Glomerular visceral epithelial cell (primary cell): ENCODE data around the gene MRPS35.
"Not testable (repeated sequence)": the region's sequence is repeated elsewhere in the genome, so short reads cannot be mapped to it uniquely, and the experiment has no call there.

Experiments
- DNase-seq: peaks from one replicate; pipeline ENCODE4 v3.0.0-alpha.2; 2016; ENCODE audit errors: extremely low spot score

MRPS35 gene

DNA sequence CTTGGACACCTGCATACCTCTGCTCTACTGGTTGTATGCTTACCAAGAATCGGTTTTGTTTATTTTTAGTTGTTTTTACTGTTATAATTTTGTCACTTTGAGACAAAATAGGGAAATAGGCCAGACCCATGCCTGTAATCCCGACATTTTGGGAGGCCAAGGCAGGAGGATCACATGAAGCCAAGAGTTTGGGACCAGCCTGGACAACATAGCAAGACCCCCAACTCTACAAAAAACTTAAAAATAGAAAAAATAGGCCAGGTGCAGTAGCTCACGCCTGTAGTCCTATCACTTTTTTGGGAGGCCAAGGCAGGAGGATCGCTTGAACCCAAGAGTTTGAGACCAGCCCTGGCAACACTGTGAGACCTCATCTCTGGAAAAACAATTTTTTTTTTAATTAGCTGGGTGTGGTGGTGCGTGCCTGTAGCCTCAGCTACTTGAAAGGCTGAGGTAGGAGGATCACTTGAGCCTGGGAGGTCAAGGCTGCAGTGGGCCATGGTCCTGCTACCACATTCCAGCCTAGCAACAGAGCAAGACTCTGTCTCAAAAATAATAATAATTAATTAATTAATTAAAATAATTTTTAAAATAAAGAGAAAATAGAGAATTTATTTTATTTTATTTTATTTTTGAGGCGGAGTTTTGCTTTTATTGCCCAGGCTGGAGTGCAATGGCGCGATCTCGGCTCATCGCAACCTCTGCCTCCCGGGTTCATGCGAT is 1.3 kb upstream of the MRPS35 start:
- DNase-seq, result no peak

DNA sequence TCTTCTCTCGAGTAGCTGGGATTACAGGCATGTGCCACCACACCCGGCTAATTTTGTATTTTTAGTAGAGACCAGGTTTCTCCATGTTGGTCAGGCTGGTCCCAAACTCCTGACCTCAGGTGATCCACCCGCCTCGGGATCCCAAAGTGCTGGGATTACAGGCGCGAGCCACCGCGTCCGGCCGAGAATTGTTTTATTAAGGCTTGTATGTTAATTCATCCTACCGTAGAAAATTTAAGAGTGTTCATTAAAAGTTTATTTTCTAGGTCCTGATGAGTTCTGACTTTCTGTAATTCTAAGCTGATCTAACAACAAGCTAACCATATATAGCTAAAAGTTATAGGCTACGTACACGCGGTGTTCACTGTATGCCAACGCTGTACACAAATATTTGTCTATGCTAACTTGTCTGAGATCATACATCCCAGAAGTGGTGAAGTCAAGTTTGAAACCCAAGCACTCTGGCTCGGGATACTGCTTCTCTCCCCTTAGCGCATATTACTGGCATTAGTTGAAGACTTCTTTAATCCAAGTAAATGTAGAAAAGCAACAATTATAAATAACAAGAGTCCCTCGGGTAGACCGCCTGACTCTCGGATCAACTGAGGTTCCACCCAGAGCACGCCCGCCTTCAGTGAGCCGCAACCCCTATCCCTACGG is 570 bp upstream of the MRPS35 start:
- peak; percentile 28 for DNase-seq

DNA sequence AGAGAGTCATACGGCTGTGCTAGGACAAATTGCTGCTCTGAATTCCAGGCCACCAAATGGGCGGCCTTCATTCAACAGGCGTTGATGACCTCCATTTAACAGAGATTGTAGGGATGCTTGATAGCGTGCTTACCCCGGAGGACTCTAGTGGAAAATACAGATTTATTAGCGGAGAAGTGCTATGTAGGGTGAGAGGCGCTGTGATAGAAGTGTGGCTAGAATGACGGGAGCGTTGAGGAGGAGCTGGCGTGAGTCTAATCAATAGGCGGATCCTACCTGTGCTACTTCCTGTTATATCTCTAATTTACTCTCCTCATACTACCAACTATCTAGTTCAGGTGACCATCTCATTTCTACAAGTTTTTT is 668 bp downstream of the MRPS35 start:
- DNase-seq, result no peak

DNA sequence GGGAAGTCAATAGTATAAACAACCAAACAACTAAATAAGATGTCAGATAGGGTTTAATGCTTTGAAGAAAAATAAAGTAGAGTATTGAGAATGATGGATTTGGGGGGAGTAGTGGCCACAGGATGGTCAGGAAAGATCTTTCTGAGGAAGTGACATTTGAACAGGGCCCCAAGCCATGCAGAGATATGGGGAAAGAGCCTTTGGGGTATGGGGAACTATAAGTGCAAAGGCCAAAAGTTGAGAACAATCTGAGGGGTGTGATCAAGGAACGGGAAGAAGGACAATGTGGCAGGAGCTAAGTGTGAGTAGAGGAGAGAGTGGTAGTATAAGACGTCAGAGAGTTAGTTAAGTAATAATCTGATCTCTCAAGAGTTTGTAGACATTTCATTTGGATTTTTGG is 1.3 kb downstream of the MRPS35 start:
- DNase-seq, result no peak

DNA sequence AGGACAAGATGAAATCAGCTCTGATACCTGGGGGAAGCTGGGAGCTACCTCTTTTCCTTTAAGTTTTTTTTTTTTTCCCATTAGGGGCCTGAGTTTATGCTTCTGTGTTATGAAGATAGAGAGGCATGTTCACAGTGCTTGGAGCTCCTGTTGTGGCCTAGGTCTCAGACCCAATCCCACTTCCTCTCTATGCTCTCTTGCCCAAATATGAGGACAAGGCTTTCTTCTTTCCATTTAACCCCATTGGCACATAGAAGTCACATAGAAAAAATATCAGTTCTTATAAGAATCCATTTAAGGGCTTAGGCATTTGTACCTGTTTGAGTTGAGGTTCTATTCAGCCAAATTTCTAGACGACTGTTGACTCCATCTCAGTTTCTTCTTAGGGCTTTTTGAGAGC is 12.6 kb downstream of the MRPS35 start:
- DNase-seq, result no peak

DNA sequence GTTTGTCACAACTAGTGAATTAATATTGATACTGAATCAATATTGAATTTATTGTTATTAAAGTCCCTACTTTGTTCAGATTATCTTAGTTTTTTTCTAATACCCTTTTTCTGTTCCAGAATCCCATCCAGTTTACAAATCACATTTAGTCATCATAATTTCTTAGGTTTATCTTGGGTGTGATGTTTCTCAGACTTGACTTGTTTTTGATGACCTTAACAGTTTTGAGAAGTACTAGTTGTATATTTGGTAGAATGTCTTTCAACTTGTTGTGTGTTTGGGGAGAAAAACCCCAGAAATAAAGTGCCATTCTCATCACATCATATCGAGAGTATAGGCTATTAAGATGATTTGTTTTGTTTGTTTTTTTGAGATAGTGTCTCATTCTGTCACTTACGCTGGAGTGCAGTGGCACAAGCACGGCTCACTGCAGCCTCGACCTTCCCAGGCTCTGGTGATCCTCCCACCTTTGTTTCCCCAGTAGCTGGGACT is 19.5 kb downstream of the MRPS35 start:
- no peak for DNase-seq

DNA sequence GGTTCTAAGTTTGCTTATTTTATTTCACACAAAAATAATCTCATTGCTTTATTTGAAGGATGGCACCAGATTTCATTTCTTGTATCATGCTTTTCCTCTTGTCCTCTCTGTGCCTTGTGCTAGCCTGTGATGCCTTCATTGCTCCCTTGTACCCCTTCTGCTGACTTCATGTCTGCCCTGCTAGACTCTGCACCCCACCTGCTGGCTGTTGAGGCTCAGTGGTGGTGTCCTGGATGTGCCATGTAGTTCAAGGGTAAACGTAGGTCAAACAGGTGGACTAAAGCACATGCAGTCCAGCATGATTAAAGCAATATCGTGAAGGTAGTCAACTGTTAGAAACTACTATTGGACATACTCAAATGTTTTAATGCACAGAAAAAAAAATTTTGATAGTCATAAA is 21.6 kb downstream of the MRPS35 start:
- no peak for DNase-seq

DNA sequence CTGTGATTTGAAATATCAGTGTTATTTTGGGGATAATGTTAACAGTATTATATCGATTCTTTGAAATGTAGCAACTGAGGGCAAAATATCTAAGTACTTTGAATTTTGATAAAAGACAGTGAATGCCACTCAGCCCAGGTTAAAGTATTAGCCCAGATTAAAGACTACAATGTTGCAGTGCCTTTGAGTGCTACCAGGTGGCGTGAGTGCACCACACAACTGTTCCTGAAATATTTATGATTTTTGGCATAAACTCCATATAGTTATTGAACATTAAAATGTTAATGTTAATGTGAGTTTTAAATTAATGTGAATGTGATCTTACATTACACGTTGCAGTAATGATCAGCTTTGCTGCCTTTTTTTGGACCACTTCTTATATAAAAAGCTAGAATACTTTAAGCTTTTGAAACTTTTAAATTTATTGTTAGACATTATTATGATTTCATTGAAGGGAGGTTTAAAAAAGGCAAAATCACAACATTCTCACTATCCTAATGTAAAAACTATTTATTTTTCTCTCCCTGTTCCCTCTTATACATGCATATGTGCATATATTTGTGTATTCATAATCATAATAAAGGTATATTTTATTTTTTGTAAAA is 22.5 kb downstream of the MRPS35 start:
- peak; percentile 49 for DNase-seq

DNA sequence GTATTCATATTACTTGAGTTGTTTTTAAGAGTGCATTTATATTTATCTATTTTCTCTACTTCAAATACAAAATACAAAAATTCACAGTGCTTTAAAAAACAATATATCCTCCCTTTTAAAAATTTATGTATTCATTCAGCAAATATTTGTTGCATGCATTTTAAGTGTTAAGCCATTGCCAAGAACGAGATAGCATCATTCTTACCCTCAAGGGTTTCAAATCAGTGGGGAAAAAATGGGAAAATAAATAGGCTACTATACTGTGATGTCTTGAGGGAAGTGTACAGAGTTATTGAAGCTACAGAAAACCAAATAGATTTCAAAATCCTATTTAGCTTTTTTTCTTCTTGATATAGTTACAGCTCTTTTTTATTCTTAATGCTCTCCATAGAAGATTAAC is 23.2 kb downstream of the MRPS35 start:
- no peak for DNase-seq

DNA sequence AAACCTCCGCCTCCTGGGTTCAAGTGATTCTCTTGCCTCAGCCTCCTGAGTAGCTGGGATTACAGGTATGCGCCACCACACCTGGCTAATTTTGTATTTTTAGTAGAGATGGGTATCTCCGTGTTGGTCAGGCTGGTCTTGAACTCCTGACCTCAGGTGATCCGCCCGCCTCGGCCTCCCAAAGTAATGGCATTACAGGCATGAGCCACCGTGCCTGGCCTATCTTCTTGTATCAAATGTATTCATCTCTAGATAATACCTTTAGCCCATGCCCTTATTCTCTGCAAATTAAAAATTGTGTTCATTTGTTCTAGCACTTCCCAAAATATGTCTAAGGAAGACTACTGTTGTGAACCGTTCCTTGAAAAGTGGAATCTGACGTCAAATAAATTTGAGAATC is 23.7 kb downstream of the MRPS35 start:
- DNase-seq, result not testable (repeated sequence)

DNA sequence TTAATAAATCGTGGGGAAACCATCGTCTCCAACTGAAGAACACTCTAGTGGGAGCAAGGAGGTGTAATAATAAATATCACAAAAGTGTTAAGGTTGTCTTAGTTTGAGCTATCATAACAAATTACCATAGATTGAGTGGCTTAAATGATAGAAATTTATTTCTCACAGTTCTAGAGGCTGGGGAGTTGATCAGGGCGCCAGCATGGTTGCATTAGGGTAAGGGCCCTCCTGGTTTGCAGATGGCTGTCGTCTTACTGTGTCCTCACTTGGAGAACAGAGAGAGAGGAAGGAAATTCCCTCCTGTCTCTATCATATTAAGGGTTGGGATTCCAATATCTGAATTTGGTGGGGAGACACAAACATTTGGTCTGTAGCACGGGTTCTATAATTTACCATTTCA is 33.0 kb downstream of the MRPS35 start:
- DNase-seq, result no peak

DNA sequence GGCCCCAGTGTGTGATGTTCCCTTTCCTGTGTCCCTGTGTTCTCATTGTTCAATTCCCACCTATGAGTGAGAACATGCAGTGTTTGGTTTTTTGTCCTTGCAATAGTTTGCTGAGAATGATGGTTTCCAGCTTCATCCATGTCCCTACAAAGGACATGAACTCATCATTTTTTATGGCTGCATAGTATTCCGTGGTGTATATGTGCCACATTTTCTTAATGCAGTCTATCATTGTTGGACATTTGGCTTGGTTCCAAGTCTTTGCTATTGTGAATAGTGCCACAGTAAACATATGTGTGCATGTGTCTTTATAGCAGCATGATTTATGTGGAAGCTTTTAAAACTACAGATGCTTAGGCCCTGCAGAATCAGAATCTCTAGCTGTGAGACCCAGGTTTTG is 35.1 kb downstream of the MRPS35 start:
- not testable (repeated sequence) for DNase-seq

DNA sequence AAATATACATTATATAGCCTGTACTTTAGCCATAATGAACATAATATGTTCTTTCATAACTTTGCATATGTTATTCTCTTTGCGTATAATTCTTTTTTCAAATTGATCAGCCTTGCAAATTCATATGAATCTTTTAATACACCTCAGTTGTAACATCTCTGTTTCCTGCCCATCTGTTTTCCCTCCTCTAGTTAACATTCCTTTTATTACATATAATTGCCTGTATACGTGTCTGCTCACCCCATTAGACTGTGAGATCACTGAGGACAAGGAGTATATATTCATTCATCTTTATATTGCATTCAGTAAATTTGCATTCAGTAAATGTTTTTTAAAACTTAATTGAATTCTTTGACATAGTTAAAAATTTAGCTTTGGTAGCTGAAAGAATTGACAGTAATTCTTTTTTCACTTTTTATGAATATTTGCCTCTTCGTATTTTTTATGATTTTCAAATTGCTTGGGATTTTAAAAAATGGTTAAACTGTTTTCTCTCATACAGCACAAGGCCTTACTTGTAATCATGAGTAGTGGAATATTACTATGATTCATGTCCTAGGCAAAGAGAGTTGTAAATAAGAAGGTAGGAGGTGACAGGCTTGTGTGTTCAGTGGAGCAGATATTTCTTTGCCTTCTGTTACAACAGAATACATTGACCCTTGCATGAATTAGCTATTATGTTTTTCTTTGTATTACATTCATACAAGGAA is 36.6 kb downstream of the MRPS35 start:
- DNase-seq, result no peak

DNA sequence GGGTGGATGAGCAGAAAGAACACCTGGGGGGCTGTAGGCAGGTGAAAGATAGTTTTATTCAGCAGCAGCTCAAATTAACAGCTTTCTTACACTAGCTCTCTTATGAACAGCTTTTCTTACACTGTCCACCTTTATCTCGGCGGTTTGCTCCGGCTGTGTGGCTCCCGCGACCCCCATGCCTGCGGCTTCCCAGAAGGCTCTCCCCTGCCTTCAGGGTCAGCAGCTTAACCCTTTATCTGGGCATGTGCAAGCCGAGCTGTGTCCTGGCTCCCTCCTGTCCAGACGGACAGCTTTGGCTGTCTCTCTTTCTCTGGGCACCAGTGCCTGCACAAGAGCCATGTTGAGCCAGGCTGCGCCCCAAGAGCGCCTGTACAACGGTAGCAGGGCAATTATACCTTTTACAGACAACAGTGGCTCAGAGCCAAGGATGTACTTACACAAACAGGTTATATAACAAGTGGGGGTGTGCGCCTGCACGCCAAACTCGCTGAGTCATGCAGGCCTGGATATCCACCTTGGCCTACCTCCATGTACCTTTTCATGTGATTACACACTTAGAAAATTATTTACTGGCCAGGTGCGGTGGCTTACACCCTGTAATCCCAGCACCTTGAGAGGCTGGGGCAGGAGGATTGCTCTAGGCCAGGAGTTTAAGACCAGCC is 40.9 kb downstream of the MRPS35 start:
- no peak for DNase-seq

DNA sequence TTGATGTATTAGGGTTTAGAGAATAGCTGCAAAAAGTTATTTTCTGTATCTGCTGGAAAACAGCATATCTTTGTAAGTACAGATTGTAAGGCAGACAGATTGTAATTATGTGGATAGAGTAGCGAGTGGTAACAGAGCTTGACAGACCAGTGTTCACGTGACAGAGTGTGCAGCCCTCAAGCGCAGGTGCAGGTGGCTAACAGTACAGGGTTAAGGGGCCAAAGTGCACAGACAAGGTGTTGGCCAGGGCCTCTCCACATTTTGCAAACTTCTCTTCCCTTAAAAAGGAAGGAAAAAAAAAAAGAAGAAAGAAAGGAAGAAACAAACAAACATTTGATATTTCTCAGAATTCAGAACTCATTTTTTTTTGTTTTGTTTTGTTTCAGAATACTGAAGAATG is 44.2 kb downstream of the MRPS35 start:
- DNase-seq, result no peak

DNA sequence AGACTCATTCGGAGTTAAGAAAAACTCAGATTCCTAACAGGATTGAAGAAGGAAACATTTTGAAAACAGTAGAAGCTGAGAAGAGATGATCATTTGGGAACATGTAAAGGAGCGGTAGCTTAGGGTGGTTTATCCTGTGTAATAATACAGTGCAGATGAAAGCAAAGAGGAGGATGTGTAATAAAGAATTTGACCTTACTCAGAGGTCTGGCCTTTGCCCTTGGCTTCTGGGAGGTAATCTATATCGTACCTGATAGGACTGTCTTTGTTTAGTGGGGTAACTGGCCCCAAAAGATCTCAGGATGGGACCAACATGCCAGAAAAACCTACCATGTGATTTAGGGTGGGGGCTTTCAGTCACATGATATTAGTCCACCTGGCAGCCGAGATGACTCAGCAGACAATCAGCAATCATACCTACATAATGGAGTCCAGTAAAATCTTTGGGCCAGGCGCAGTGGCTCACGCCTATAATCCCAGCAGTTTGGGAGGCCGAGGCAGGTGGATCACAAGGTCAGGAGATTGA is 46.1 kb downstream of the MRPS35 start:
- no peak for DNase-seq

DNA sequence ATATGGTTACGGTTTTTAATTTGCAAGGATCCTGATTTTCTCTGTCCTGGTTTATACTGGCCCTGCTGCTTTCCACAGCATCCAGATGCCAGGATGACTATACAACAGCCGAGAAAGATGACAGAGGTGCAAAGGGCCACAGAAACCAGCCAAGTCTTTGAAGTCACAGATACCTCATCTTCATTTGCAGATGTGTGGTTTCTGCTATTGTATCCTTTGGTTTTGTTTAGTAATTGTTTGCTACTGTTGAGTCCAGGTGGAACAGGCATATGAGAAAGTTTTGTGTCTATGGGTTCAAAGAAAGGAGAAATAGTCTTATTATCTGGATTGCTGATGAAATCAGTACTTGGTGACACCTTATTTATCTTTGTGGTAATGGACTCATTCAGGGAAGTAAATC is 52.1 kb downstream of the MRPS35 start:
- no peak for DNase-seq

DNA sequence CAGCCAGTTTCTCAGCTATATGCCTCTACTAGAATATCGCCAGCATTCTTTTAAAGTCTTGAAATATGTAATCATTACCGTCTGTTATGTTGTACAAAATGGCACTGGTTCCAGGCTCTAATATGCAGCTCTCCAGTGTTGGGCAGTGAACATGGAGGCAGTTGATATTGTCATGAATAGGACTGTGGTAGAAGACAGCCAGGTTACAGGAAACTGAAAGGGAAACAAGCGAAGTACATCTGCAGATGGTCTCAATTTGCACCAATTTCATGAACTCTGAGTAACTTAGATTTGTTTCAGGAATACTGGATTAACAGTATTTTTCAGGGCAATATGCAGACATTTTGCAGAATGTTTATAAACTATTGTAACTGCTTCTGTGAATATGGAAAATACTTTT is 56.0 kb downstream of the MRPS35 start:
- DNase-seq, result no peak

DNA sequence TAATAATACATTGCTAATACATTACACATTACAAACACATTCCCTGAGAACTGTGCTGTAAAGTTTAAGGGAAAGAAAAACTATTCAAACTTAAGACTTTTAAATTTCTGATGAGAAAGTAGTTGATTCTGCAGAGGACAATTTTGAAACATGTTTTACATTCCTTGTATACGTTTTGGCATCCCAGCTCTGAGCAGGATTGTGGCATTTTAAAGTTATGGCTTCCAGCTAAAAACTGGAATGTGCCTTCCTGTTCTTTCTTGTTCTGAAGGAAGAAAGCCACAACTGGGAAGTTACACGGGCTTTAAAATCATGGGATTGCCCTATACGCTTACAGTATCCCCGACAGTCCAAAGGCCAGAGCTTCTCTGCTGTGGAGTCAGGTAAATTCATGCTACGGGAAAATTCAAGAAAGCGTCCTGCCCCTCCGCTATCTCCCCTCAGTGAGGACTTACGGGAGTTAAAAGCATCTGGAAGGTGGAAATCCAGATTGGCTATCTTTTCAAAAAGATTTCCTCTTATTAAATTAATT is 58.6 kb downstream of the MRPS35 start:
- no peak for DNase-seq

DNA sequence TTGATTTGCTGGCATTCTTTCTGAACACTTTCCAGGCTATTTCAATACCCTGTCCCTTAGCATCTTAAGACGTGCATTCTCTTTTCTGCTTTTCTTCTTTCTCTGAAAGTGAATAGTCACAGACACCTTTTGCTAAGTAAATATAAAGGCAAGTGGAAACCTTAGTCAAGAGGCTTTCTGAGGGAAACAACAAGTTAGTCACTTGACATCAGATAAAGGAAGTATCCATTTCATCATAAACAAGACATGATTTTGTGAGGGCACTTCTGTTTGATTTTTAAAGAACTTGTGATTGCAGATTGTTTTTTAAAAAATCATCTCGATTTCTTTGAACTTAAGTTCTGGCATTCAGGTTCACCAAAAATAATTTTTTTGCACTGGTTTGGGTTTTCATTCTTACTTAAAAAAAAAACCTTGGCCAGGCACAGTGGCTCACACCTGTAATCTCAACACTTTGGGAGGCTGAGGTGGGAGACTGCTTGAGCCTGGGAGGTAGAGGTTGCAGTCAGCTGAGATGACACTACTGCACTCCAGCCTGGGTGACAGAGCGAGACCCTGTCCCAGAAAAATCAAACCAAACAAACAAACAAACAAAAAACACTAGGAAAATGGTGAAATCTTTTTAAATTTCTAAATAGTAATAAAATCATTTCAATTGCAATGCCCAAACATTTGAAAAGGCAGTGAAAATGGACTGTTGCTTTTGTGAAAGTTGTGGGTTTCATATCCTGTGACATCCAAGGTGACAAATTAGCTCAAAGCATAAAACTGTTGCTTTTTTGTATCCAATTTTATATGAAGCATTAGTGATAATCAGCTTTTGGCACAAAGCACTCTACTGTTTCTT is 61.1 kb downstream of the MRPS35 start:
- no peak for DNase-seq
